GM19324 (cell line): ENCODE measurements around the gene CNOT11.
"Not testable (repeated sequence)": the region's sequence is repeated elsewhere in the genome, so short reads cannot be mapped to it uniquely, and the experiment has no call there.

Source experiments
- ATAC-seq: cut with Tn5 transposase; IDR thresholded peaks from one replicate; pipeline ENCODE4 v1.9.1; 2021; ENCODE audit warnings: mild to moderate bottlenecking, moderate library complexity; ENCODE audit not compliant: unreplicated experiment, low FRiP score

CNOT11 gene

DNA sequence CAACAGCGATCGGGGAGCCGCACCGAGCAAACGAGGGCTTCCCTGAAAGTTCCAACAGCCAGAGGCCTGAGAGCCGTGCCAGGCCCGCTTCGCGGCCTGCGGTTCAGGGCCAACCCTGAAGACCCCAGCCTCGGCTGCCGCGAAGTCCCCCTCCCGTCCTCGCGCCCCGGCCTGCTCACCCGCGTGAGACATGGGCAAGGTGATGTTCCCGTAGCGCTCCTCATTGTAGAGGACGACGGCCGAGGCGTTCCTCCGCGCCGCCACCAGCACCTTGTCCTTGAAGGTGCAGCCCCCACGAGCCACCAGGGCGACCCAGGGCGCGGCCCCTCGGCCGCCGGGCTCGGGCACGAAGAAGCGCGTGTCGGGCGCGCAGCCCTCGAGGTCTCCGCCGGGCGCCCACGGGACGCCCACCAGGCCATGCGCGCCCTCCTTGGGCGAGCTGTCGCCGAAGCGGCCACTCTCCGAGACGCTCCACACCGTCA is 55.3 kb downstream of the CNOT11 start:
- ATAC-seq = peak; percentile 16

DNA sequence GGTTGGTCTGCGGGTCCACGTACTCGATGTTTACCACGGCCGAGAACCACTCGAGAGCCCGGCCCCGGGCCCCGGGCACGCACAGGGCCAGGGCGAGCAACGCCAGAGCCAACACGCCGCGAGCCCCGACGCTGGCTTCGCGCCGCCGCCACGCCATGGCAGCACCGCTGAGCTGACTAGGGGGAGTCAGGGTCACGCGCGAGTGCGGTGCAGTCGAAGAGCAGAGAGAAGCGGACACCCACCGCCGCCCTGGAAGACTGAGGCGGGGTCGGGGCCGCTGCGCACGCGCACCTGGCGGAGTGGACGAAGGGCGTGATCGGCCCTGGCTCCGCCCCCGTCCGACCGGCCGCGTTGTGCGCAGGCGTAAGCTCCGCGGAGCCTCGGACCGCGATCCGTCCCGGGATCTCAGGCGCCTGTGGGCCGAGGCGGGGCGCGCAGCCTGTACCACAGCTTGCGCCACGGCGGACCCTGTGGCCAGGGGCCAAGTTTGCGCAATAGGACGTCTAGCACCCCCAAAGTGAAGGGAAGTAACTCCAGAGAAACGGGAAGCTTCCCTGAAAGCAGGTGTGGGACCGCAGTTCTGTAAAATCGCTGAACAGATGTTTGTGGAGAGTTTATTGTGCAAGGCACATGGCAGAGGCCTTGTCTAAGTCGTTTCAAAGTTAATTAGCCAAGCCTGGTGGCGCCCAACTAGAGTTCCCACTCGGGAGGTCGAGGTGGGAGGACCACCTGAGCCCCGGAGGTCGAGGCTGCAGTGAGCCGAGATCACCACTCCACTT is 55.9 kb downstream of the CNOT11 start, which contains the start of gene RNF149:
Gene RNF149, minus strand, starts transcription at position 270 of the 779 bp plus-strand sequence. Its CDS starts 113 bp downstream, at position 157.
- ATAC-seq = peak; percentile 74

DNA sequence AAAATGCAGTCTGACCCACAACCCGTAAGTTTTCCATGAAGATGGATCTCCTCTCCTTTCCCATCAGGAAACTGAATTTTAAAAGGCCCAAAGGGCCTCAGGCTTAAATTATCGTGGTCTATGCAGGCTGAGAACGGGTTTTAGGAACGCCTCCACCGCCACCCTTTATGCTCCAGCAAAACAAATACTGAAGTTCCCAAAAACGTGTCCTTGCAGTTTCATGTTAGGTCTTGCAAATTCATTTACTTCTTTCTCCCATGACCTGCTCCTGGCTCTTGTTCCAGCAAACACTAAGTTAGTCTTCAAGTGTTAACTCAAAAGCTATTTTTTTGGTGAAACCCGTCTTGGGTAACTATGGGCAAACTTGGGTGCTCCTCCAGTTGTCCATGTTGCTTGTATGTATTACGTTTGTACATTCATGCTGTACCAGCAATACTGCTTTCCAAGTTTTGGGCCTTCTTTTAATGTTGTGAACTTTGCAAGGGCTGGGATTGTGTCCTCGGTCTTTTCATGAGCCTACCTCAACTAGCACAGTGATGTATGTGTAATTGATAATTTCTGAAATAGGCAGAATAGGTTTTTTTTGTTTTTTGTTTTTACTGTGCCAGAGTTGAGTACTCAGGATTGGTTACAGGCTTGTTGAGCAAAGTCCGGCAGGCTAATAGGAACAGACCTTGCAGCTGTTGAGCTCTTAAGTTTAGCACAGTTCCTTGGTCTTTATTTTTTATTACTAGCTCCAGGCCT is 57.6 kb downstream of the CNOT11 start:
- no peak for ATAC-seq

DNA sequence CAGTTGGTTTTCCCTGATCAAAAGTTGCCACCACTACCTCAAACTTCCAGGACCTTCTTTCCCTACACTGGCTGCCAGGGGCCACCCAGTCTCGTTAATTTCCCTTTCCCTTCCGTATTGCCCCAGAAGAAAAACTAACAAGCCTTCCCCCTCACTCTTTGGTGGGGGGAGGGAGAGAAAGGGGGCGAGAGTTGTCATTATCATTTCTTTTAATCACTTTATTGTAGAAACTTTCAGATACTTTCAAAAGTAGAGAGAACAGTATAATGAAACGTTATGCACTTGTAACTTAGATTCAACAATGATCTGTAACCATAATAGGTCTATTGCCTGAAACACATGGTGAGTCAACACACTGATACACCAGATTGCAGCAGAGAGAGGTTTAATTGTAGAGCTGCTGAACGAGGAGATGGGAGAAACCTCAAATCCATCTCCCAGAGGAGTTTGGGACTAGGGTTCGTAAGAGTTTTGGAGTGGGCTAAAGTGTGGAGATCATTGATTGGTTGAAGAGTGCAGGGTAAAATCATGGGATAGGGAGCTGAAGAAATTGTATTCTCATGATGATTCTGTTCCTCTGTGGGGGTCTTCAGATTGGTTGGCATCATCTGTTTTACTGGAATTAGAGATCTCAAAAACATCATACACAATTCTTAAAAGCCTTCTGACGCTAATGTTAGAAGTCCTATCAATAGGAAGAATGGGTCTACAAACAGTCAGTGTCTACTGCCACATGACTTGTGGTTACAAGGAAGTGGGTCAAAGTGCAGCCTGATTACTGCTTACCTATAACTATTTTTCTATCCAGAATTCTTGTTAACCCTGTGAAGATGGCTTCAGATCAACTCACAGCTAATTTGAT is 58.4 kb downstream of the CNOT11 start:
- no peak for ATAC-seq

DNA sequence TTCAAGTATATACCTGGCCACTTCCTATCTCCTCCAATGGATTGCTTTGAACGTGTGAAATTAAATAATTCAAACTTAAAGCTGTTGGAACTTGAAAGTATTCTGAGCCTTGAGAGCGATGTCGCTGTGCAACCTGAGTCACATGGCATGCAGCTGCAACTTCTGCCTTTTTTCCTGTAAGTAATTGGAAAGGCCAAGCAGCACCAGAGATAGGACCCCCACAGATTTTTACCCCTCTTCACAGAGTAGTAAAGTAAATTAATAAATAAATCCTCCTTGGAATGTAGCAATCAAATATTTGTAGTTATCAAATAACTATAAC is 59.0 kb downstream of the CNOT11 start:
- no peak for ATAC-seq

DNA sequence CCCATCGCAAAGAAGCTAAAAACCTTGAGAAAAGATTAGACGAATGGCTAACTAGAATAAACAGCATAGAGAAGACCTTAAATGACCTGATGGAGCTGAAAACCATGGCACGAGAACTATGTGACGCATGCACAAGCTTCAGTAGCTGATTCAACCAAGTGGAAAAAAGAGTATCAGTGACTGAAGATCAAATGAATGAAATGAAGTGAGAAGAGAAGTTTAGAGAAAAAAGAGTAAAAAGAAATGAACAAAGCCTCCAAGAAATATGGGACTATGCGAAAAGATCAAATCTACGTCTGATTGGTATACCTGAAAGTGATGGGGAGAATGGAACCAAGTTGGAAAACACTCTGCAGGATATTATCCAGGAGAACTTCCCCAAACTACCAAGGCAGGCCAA is 63.9 kb downstream of the CNOT11 start:
- ATAC-seq = not testable (repeated sequence)
